AG04450 (cell line): ENCODE measurements around the gene EXOC4. TPM values are rescaled to one million over a fixed set of nuclear protein-coding genes. Genes with fewer than 3 reads are reported as not detected.

Experiments
- CTCF ChIA-PET: fragments of 300-600, 350-600 bp; formaldehyde crosslinking; extraction: SDS; loops from one replicate; lab custom pipeline; 2022; ENCODE audit warnings: antibody characterized with exemption, inconsistent platforms; lab: Charles Lee
- POLR2A ChIA-PET: fragments of 350-600 bp; formaldehyde crosslinking; extraction: SDS; loops from one replicate; lab custom pipeline; 2021; ENCODE audit warnings: antibody characterized with exemption, inconsistent platforms; lab: Yijun Ruan, JAX
- DNase-seq: peaks from one replicate; pipeline ENCODE4 v3.0.0-alpha.2; 2011; ENCODE audit warnings: low read depth, low spot score
- H3K27ac ChIP-seq: one replicate; pipeline ENCODE4 v1.5.1; 2012; ENCODE audit warnings: low read depth, low read length, control low read depth
- H3K27me3 ChIP-seq: one replicate; pipeline ENCODE4 v1.6.0; 2012; ENCODE audit warnings: low read length; ENCODE audit not compliant: control insufficient read depth, insufficient read depth
- H3K4me3 ChIP-seq: 2 replicates; pipeline ENCODE4 v1.5.1; 2011; ENCODE audit warnings: mild to moderate bottlenecking, low read depth, low read length, control low read depth
- H3K9me3 ChIP-seq: 2 replicates; pipeline ENCODE4 v1.5.1; 2012; ENCODE audit warnings: low read length; ENCODE audit not compliant: control insufficient read depth, insufficient read depth
- polyA plus RNA-seq: library from polyadenylated mRNA; depleted of rRNA; stranded (reverse); fragments of >200 nt; gene quantifications from 2 replicates; pipeline ENCODE4 v1.2.3, GENCODE V29; 2011
- TF ChIP-seq, protein P1 (sequence below): IDR thresholded peaks from 2 replicates; pipeline ENCODE4 v1.5.1; 2011; ENCODE audit warnings: low read depth, low read length, control low read depth, inconsistent platforms

EXOC4 gene
- polyA plus RNA-seq, 1 experiment: 73.5 TPM

DNA sequence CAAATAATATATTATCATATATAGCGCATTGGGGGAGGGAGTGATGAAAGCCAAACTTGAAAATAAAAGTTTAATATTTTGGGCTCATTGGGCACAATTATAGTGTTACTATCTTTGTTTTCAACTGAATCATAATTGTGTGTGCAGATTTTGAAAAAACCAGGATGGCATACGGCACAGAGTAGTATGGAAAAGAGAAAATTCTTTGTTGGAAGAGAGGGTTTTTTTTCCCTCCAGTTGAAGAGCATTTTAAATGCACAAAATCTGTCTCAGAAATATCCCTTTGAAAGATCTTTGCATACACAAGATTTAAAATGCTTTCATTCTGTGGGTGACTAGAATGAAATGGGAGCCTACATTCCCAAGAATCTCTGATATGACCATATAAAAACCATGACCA, 269.6 kb downstream of the EXOC4 start:
- no peak overlapping the region for H3K27ac ChIP-seq
- H3K4me3 ChIP-seq: no peak overlapping the region
- TF ChIP-seq, protein P1, sequence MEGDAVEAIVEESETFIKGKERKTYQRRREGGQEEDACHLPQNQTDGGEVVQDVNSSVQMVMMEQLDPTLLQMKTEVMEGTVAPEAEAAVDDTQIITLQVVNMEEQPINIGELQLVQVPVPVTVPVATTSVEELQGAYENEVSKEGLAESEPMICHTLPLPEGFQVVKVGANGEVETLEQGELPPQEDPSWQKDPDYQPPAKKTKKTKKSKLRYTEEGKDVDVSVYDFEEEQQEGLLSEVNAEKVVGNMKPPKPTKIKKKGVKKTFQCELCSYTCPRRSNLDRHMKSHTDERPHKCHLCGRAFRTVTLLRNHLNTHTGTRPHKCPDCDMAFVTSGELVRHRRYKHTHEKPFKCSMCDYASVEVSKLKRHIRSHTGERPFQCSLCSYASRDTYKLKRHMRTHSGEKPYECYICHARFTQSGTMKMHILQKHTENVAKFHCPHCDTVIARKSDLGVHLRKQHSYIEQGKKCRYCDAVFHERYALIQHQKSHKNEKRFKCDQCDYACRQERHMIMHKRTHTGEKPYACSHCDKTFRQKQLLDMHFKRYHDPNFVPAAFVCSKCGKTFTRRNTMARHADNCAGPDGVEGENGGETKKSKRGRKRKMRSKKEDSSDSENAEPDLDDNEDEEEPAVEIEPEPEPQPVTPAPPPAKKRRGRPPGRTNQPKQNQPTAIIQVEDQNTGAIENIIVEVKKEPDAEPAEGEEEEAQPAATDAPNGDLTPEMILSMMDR: no peak
- H3K27me3 ChIP-seq: no peaks in the 10 kb centered on the region
- no peaks in the 10 kb centered on the region for H3K9me3 ChIP-seq
- POLR2A ChIA-PET: no interaction called here
- no peak for DNase-seq
- CTCF ChIA-PET: no interaction called here

GRCh38 chr7:133528796-133529195, 275.9 kb downstream of the EXOC4 start:
- TF ChIP-seq, protein P1: no peak
- no peaks in the 10 kb centered on the region for H3K27me3 ChIP-seq
- CTCF ChIA-PET: no interaction called here

DNA sequence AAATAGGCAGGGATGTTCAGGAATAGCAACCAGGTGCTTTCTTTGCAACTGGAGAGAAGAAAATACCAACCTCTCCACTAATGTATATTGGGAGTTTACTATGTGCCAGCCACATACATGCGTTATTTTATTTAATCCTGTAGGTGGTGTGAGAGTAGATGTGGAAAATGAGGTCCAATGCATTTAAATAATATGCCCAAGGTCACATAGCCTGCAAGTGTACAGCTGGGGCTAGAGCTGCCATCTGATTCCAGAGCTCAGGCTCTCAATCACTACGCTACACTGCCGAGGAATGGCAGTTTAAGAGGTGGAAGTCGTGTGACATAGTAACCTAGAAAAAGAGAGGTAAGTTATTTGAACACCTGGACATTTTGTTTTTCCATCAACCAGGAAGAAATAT, 277.0 kb downstream of the EXOC4 start:
- Histone ChIP-seq H3K4me3 (no peak overlapping the region), H3K9me3 (no peaks in the 10 kb centered on the region), H3K27me3 (no peaks in the 10 kb centered on the region), H3K27ac (no peak overlapping the region)
- ChIA-PET CTCF (no interaction called here), POLR2A (no interaction called here)
- no peak for DNase-seq
- TF ChIP-seq, protein P1: no peak

More at GRCh38 chr7:133528796-133529195, 275.9 kb downstream of the EXOC4 start:
- DNase-seq: no peak
- no peak overlapping the region for H3K27ac ChIP-seq
- no peak overlapping the region for H3K4me3 ChIP-seq
- H3K9me3 ChIP-seq: no peaks in the 10 kb centered on the region
- POLR2A ChIA-PET: no interaction called here

DNA sequence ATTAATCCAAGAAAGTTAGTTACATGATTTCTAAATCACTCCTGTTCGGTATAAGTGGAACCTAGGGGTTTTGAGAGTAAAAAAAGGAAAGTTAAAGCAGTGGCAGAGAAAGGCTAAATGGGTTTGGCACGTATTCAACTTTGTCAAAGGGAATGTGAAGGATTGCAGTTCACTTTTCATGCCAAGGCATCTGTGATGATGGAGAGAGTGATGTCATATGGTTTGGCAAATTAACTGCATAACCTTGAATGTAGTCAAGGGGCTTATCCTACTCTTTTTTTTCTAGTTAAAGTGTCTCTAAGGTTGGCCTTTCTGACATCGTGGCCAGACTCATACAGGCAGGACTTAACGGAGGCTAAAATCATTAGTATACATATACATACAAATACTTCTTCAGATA, 277.8 kb downstream of the EXOC4 start:
- ChIA-PET CTCF (no interaction called here), POLR2A (no interaction called here)
- Histone ChIP-seq H3K9me3 (no peaks in the 10 kb centered on the region), H3K27me3 (no peaks in the 10 kb centered on the region), H3K27ac (no peak overlapping the region), H3K4me3 (no peak overlapping the region)
- DNase-seq: no peak
- TF ChIP-seq, protein P1: no peak

DNA sequence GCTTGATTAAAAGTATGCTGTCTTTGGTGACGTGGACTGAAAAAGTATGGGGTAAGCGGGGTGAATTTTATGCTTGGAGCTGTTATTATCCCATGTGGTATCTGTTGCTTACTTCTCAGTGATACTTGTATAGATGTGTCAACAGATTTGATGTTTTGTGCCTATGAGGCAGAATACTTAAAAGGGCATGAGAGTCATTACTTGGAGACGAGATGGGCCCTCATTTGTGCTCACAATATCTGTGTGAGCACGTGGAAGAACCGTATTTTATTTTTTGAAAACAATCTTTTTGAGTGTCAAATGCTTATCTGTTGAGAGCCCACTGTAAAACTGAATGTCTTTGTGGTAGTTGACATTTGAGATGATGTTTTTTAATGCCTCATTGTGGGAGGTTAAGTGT, 281.9 kb downstream of the EXOC4 start:
- DNase-seq: no peak
- Histone ChIP-seq H3K27ac (no peak overlapping the region), H3K9me3 (no peaks in the 10 kb centered on the region), H3K27me3 (no peaks in the 10 kb centered on the region), H3K4me3 (no peak overlapping the region)
- CTCF ChIA-PET: no interaction called here
- TF ChIP-seq, protein P1: no peak
- POLR2A ChIA-PET: no interaction called here
